ENCODE measurements around the gene PCSK5.
"Not testable (repeated sequence)": the region's sequence is repeated elsewhere in the genome, so short reads cannot be mapped to it uniquely, and the experiment has no call there.

PCSK5 gene

DNA sequence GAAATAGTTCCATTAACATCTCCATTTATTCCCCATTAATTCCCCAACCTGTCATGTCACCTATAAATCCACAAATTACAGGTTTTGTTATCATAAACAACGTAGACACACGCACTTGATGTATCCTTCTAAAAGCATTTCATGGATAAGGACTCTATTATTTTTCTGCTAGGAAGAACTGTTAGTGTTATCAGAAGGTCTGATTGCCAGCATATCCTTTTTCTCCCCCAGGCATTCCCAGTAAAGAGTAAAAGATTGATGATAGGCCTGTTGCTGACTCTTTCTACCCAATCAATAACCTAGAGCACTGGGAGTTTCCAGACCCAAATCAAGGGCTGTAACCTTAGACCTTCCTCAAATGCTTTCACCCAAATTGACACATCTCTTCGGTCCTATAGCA is 442.9 kb downstream of the PCSK5 start:
- DNase-seq, result no peak

GRCh38 chr9:76333964-76334363 is 443.5 kb downstream of the PCSK5 start:
- no peak for DNase-seq

DNA sequence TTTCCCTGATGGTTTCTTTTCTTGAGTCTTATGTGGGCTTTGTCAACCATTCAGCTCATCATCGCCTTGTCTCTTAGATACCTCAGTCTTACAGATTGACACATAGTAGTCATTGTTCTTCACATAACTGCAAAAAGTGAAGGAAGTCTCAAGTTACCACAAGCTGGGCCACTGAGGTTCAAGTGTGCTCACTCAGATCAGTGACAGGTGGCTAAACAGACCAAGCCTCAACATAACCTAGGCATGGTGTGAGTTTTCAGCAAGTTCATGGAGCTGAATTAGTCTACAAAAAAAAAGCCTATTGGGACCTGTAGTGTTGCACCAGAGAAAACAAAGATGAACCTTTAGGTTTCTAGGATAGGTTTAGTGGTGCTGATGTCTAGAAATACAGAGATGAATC is 445.6 kb downstream of the PCSK5 start:
- no peak for DNase-seq

DNA sequence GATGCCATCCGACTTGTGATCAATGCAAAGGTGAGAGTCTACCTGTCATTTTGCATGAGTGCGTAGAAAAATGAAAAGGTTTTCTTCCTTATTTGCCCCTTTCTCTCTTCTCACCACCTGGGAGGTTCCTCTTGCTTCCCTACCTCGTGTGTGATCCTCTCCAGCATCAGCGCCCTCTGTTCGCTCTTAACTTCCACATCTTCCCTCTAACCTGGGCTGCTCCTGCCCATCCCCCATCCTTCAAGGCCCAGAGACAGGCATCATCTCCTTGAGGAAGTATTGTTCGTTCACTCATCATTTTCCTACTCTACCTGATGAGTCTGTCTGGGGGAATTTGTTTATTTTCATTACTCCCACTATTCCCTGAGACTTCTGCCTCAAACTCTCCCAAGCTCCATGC is 447.9 kb downstream of the PCSK5 start:
- DNase-seq, result no peak

GRCh38 chr9:76341616-76342015 is 451.1 kb downstream of the PCSK5 start:
- DNase-seq, result no peak

DNA sequence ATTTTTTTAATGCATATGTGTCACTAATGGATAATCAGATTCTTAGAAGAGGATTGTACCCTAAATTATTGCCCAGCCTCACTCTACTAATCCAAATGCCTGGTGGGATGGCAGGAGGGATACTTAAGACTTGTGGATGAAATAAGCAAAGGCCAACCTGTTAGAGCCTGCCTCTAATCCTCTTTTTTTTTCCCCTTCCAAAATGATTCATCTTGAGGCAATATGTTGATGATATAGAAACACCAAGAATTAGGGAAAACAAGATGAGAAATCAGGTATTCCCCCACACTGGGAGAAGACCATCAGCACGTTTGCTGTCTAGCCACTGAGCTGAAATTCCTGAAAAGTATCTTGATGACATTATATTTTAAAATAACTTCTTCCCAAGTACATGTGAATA is 451.7 kb downstream of the PCSK5 start:
- no peak for DNase-seq

- no peak for DNase-seq
Measured at GRCh38 chr9:76342858-76343257, 452.4 kb downstream of the PCSK5 start.

GRCh38 chr9:76349865-76350264 is 459.4 kb downstream of the PCSK5 start:
- DNase-seq, result no peak

- no peak for DNase-seq
Measured at GRCh38 chr9:76351006-76351405, 460.5 kb downstream of the PCSK5 start.

- no peak for DNase-seq
Measured at GRCh38 chr9:76352026-76352620, 461.6 kb downstream of the PCSK5 start.

GRCh38 chr9:76353280-76353679 is 462.8 kb downstream of the PCSK5 start:
- DNase-seq, result no peak

- no peak for DNase-seq
Measured at GRCh38 chr9:76354221-76354620, 463.7 kb downstream of the PCSK5 start.

DNA sequence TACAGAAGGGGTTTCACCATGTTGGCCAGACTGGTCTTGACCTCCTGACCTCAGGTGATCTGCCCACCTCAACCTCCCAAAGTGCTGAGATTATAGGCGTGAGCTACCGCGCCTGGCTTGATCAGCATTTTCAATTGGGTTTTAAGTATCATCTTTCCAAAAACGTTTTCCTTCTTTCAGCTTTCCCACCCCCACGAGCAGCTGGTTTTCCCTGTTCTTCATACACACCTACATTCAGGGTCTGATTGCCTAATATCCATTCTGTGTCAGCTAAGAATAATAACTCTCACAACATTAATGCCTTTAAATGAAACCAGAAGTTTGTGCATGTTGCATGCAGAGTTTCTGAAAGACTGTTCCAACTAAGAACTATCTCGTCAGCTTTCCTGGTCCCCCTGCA is 465.4 kb downstream of the PCSK5 start:
- DNase-seq, result no peak

DNA sequence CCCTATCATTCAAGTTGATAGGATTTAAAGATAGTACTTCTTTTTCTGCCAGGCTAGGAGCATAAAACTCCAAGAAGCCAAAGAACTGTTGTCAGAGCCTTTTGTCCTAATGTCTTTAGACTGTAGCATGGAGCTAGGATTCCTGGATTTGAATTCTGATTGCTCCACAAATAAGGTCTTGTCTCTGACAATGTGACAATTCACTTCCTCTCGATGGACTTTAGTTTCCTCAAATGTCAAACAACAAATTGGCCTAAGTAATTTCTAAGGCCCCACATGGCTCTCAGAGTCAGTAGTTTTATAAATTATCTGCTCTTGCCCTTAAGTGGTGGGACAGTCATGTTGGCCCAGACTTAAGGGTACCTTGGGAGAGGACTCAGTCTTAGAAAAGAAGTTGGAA is 467.1 kb downstream of the PCSK5 start:
- no peak for DNase-seq

DNA sequence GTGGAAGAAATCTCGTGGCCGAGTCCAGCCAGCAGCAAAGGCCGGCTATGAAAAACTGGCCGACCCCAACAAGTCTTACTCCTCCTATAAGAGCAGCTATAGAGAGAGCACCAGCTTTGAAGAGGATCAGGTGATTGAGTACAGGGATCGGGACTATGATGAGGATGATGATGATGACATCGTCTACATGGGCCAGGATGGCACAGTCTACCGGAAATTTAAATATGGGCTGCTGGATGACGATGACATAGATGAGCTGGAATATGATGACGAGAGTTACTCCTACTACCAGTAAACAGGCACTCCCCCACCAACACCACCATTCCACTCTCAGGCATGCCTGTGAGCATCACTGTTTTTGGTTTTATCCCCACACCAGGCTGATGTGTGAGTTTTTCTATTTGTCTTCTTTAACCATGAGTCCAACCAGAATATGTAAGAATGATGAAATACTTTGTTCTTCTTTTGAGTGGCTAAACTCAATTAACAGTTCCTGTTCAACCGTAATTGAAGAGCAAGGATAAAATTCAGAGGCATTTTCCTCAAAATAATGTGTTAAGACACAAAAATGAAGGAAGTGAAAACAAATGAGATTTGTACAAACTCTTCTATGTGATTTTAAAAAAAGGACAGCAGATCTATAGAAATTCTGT is 468.3 kb downstream of the PCSK5 start:
- DNase-seq, result no peak

GRCh38 chr9:76359365-76359764 is 468.9 kb downstream of the PCSK5 start:
- no peak for DNase-seq

GRCh38 chr9:76359766-76360165 is 469.3 kb downstream of the PCSK5 start:
- DNase-seq, result no peak

DNA sequence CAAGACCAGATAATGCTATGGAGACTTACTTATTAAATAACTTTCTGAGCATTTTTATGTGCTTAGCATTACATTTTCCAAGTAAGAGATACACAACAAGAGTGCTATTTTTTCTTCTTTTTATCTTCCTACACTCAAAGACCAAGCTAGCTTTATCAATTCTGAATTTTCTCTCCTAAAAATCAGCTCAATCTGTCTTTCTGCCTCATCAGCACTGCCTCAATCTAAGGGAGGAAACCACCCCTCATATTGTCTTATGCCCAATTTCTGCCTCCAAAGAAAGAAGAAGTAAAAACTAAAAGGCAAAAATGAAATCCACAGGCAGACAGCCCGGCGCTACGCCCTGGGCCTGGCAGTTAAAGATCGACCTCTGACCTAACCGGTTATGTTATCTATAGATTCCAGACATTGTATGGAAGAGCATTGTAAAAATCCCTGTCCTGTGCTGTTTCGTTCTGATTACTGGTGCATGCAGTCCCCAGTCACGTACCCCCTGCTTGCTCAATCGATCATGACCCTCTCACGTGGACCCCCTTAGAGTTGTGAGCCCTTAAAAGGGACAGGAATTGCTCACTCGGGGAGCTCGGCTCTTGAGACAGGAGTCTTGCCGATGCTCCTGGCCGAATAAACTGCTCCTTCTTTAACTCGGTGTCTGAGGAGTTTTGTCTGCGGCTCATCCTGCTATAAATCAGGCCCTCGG is 472.0 kb downstream of the PCSK5 start:
- not testable (repeated sequence) for DNase-seq

DNA sequence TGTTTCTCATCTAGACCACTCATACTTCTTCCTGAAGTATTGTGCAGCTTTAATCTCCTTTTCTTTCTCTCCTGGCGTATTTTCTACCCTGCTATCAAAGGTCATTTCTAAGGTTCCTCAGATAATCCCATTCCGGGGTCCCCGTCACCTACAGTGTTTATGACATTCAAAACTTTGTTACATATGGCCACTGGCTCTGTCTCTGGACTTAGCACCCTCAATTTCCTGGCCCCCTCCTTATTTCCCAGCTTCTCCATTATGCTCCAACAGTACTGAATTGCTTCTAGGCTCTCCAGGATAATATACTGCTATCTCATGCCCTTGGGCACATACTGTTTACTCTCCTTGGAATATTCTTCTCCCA is 472.5 kb downstream of the PCSK5 start:
- no peak for DNase-seq

- DNase-seq, result no peak
Measured at GRCh38 chr9:76365028-76365427, 474.6 kb downstream of the PCSK5 start.

DNA sequence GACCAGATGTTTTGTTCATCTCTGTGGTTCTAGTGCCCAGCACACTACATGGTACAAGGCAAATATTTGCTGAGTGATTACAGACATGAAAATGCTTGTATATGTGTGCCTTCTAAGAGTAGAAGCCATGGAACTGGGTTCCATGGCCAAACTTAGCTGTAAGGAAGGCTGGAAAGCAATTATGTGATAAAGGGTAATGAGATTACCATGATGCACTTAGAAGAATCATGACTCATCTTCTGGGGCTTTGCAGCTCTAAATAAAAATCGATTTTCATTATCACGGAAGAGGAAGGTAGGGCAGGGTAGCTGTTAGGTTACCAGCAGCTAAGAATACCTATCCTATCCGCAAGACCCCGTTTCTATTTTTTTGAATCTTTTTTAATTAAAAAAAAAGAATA is 475.8 kb downstream of the PCSK5 start:
- no peak for DNase-seq

GRCh38 chr9:76369583-76369982 is 479.1 kb downstream of the PCSK5 start:
- no peak for DNase-seq

DNA sequence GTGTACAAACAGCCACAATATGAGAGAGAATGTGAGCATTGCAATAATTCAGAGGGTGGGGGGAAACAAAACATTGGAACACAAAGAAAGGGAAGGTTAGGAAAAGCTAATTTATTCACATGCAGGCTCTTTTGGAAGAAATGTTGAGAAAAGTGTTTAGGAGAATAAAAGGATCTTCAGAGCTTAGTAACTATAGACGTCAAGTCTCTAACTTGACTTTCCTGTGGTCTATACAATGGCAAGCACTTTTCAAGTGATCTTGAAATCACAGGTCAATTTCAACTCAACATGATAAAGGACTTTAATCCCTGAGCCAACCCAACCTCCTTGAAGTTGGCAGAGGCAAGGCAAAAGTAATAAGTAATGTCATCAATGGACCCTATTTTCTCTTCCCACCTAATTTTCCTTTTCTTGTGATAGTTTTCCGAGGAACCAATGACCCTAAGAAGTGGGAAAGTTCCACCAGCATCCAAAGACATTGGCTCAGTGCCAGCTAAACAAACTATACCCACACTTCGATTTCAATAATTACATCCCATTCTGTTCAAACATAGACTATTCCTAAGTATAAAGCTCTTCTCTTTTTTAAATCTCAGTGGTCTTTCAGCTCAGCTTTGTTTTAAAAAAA is 480.0 kb downstream of the PCSK5 start:
- DNase-seq, result no peak

GRCh38 chr9:76371901-76372300 is 481.4 kb downstream of the PCSK5 start:
- no peak for DNase-seq
